GM23338 (cell line): Measurements from ENCODE around the gene TMEM121. TPM values are rescaled to one million over a fixed set of nuclear protein-coding genes. Genes with fewer than 3 reads are reported as not detected.

ENCODE experiments used
- ATAC-seq: fragments of 200-7000 bp; cut with Tn5 transposase; 3 replicates; pipeline ENCODE4 v1.9.1; 2020
- DNase-seq: peaks from one replicate; pipeline ENCODE4 v3.0.0-alpha.2; 2015; ENCODE audit warnings: low spot score
- H2AFZ ChIP-seq: fragments of 200-600 bp; sonication (generic); 2 replicates; pipeline ENCODE4 v1.8.0; 2016; ENCODE audit warnings: antibody characterized with exemption, mild to moderate bottlenecking, moderate library complexity
- H3F3A ChIP-seq: fragments of 200-600 bp; sonication (generic); replicated peaks from 2 replicates; pipeline ENCODE4 v1.8.0; 2017; ENCODE audit warnings: antibody characterized with exemption, mixed run types, low read depth
- H3K27ac ChIP-seq: fragments of 200-600 bp; sonication (generic); 2 replicates; pipeline ENCODE4 v1.6.1; 2016; ENCODE audit warnings: low read depth
- H3K27me3 ChIP-seq: fragments of 200-600 bp; sonication (generic); 2 replicates; pipeline ENCODE4 v1.8.0; 2016; ENCODE audit warnings: mild to moderate bottlenecking, mixed run types, moderate library complexity; ENCODE audit not compliant: insufficient read depth
- H3K36me3 ChIP-seq: fragments of 200-600 bp; sonication (generic); 2 replicates; pipeline ENCODE4 v1.8.0; 2016; ENCODE audit warnings: mild to moderate bottlenecking; ENCODE audit not compliant: insufficient read depth
- H3K4me1 ChIP-seq: fragments of 200-600 bp; sonication (generic); 2 replicates; pipeline ENCODE4 v1.8.0; 2016; ENCODE audit warnings: mild to moderate bottlenecking, moderate library complexity; ENCODE audit not compliant: insufficient read depth
- H3K4me2 ChIP-seq: fragments of 200-600 bp; sonication (generic); 2 replicates; pipeline ENCODE4 v1.7.1; 2017; ENCODE audit warnings: mixed run types
- H3K4me3 ChIP-seq: fragments of 200-600 bp; sonication (generic); 2 replicates; pipeline ENCODE4 v1.6.1; 2016; ENCODE audit warnings: mixed run types
- H3K79me2 ChIP-seq: fragments of 200-600 bp; sonication (generic); replicated peaks from 2 replicates; pipeline ENCODE4 v1.8.0; 2017; ENCODE audit warnings: mild to moderate bottlenecking; ENCODE audit not compliant: insufficient read depth
- H3K9me2 ChIP-seq: fragments of 200-600 bp; sonication (generic); 2 replicates; pipeline ENCODE4 v1.8.0; 2017; ENCODE audit not compliant: insufficient read depth
- H4K20me1 ChIP-seq: fragments of 200-600 bp; sonication (generic); replicated peaks from 2 replicates; pipeline ENCODE4 v1.8.0; 2017; ENCODE audit warnings: mild to moderate bottlenecking; ENCODE audit not compliant: insufficient read depth
- H3K27ac Mint-ChIP-seq: 2 replicates; pipeline ENCODE4 v1.8.0; 2020; ENCODE audit warnings: inconsistent platforms, mild to moderate bottlenecking, moderate library complexity, mixed read lengths
- H3K27me3 Mint-ChIP-seq: 3 replicates; pipeline ENCODE4 v1.8.0; 2022; ENCODE audit warnings: low read depth, mild to moderate bottlenecking, moderate library complexity, mixed read lengths, inconsistent platforms; ENCODE audit not compliant: insufficient read depth, poor library complexity
- H3K36me3 Mint-ChIP-seq: 3 replicates; pipeline ENCODE4 v1.8.0; 2021; ENCODE audit warnings: low read depth, mild to moderate bottlenecking, inconsistent platforms, moderate library complexity, mixed read lengths
- H3K4me1 Mint-ChIP-seq: 3 replicates; pipeline ENCODE4 v1.8.0; 2020; ENCODE audit warnings: mild to moderate bottlenecking, inconsistent platforms, mixed read lengths
- H3K4me3 Mint-ChIP-seq: 3 replicates; pipeline ENCODE4 v1.8.0; 2021; ENCODE audit warnings: moderate library complexity, mild to moderate bottlenecking, inconsistent platforms, mixed read lengths
- H3K9me3 Mint-ChIP-seq: 3 replicates; pipeline ENCODE4 v1.8.0; 2020; ENCODE audit warnings: moderate library complexity, mild to moderate bottlenecking, inconsistent platforms, mixed read lengths
- EZH2 ChIP-seq: fragments of 200-600 bp; sonication (generic); IDR thresholded peaks from one replicate; pipeline ENCODE4 v1.8.0; 2017; ENCODE audit warnings: antibody characterized with exemption, mild to moderate bottlenecking, low read depth; ENCODE audit not compliant: unreplicated experiment
- POLR2AphosphoS5 ChIP-seq: IDR thresholded peaks from 2 replicates; pipeline ENCODE4 v1.6.1; 2016; ENCODE audit warnings: antibody characterized with exemption, low read depth
- polyA plus RNA-seq: library from polyadenylated mRNA; unstranded; fragments of >200 nt; fragmentation: Nextera tagmentation; extraction: Ambion mirVana; gene quantifications from 2 replicates; pipeline ENCODE4 v1.2.1, GENCODE V29; 2016
- total RNA-seq: library from RNA; depleted of rRNA; stranded (reverse); fragments of >200 nt; shearing (Covaris generic); gene quantifications from 2 replicates; pipeline ENCODE4 v1.2.3, GENCODE V29; 2014
- TF ChIP-seq, protein P1 (sequence below), 2 experiments: fragments of 200-600 bp in 1 of 2; sonication (generic) in 1 of 2; conservative IDR thresholded peaks; 2 replicates each; pipeline versions ENCODE4 v1.5.1 to v1.6.1; 2016 to 2017; ENCODE audit warnings: antibody characterized with exemption in 2 of 2, low read depth in 2 of 2, mild to moderate bottlenecking in 2 of 2, moderate library complexity in 1 of 2
- TF ChIP-seq, protein P2 (sequence below): fragments of 250-450 bp; sonication (Bioruptor Pico); IDR thresholded peaks from 2 replicates; pipeline ENCODE4 v1.5.0; 2020; ENCODE audit warnings: mild to moderate bottlenecking, moderate library complexity

The TMEM121 gene
- total and polyA plus RNA-seq, 2 experiments from 2014 or later: 0.13 to 1.3 TPM

DNA sequence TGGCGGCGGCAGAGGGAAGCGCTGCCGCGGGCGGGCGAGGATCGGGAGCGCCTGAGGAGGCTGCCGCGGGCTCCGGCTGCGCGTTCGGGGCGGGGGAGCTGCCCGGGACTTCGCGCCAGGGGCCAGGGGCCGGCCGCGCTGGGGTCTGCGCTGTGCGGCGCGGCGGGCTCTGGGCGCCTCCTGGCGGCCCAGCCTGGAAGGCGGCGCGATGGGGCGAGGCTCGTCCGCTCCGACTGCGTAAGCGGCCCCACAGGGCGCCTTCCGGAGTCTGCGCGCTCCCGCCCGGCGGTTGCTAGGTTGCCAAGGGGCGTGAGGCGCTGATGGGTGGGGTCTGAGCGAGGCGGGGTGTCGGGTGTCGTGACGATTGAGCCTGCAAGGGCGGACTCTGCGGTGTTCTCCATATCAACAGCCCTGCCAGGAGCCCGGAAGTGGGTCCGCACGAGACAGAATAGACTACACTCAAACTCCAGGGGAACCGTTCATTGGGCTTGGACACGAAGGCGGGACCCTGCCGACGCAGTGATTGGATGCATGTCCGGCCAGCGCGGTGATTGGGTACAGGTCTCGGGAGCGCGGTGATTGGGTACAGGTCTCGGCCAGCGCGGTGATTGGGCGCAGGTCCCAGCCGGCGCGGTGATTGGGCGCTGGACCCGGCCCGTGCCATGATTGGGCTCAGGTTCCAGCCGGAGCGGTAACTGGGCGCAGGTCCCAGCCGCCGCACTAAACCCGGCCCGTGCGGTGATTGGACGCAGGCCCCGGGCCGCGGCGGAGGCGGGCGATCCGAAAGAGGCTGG is 35.6 kb upstream of the TMEM121 start, which contains the start of gene TEDC1:
Gene TEDC1 (plus strand): TSS at position 675 of the 794 bp plus-strand sequence. CDS start 130 bp downstream, outside the sequence.
- no peaks in the 10 kb centered on the region for H3K36me3 Mint-ChIP-seq
- H3K4me1 Mint-ChIP-seq: peaks cover 5% of the 10 kb centered on the region; the same call in 2 of the 3 replicates
- peak within 1 kb of the TSS; percentile 85 for H3K4me3 Mint-ChIP-seq
- H3K9me3 Mint-ChIP-seq: peaks cover 6% of the 10 kb centered on the region; the same call in 2 of the 3 replicates
- H3K27me3 Mint-ChIP-seq: peaks cover 43% of the 10 kb centered on the region
- peaks cover 3% of the 10 kb centered on the region; the same call in 1 of the 2 replicates for H3K9me2 ChIP-seq
- H3F3A ChIP-seq: peaks cover 4% of the 10 kb centered on the region; the same call in 1 of the 2 replicates
- H4K20me1 ChIP-seq: no peaks in the 10 kb centered on the region
- DNase-seq (peak; percentile 99), ATAC-seq (peak; percentile 78)
- no peaks in the 10 kb centered on the region for H3K79me2 ChIP-seq
- TF ChIP-seq POLR2AphosphoS5 (0 out of 2 replicates have a peak, but pooled peaks have one; percentile 36), EZH2 (no peak)
- TF ChIP-seq, protein P1, sequence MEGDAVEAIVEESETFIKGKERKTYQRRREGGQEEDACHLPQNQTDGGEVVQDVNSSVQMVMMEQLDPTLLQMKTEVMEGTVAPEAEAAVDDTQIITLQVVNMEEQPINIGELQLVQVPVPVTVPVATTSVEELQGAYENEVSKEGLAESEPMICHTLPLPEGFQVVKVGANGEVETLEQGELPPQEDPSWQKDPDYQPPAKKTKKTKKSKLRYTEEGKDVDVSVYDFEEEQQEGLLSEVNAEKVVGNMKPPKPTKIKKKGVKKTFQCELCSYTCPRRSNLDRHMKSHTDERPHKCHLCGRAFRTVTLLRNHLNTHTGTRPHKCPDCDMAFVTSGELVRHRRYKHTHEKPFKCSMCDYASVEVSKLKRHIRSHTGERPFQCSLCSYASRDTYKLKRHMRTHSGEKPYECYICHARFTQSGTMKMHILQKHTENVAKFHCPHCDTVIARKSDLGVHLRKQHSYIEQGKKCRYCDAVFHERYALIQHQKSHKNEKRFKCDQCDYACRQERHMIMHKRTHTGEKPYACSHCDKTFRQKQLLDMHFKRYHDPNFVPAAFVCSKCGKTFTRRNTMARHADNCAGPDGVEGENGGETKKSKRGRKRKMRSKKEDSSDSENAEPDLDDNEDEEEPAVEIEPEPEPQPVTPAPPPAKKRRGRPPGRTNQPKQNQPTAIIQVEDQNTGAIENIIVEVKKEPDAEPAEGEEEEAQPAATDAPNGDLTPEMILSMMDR (conservative IDR thresholded peaks at IDR 0.05; ENCODE audit: low read depth in 2 of 2): peak; percentile 32 to 69; a peak in 3 of 4 replicates
- TF ChIP-seq, protein P2, sequence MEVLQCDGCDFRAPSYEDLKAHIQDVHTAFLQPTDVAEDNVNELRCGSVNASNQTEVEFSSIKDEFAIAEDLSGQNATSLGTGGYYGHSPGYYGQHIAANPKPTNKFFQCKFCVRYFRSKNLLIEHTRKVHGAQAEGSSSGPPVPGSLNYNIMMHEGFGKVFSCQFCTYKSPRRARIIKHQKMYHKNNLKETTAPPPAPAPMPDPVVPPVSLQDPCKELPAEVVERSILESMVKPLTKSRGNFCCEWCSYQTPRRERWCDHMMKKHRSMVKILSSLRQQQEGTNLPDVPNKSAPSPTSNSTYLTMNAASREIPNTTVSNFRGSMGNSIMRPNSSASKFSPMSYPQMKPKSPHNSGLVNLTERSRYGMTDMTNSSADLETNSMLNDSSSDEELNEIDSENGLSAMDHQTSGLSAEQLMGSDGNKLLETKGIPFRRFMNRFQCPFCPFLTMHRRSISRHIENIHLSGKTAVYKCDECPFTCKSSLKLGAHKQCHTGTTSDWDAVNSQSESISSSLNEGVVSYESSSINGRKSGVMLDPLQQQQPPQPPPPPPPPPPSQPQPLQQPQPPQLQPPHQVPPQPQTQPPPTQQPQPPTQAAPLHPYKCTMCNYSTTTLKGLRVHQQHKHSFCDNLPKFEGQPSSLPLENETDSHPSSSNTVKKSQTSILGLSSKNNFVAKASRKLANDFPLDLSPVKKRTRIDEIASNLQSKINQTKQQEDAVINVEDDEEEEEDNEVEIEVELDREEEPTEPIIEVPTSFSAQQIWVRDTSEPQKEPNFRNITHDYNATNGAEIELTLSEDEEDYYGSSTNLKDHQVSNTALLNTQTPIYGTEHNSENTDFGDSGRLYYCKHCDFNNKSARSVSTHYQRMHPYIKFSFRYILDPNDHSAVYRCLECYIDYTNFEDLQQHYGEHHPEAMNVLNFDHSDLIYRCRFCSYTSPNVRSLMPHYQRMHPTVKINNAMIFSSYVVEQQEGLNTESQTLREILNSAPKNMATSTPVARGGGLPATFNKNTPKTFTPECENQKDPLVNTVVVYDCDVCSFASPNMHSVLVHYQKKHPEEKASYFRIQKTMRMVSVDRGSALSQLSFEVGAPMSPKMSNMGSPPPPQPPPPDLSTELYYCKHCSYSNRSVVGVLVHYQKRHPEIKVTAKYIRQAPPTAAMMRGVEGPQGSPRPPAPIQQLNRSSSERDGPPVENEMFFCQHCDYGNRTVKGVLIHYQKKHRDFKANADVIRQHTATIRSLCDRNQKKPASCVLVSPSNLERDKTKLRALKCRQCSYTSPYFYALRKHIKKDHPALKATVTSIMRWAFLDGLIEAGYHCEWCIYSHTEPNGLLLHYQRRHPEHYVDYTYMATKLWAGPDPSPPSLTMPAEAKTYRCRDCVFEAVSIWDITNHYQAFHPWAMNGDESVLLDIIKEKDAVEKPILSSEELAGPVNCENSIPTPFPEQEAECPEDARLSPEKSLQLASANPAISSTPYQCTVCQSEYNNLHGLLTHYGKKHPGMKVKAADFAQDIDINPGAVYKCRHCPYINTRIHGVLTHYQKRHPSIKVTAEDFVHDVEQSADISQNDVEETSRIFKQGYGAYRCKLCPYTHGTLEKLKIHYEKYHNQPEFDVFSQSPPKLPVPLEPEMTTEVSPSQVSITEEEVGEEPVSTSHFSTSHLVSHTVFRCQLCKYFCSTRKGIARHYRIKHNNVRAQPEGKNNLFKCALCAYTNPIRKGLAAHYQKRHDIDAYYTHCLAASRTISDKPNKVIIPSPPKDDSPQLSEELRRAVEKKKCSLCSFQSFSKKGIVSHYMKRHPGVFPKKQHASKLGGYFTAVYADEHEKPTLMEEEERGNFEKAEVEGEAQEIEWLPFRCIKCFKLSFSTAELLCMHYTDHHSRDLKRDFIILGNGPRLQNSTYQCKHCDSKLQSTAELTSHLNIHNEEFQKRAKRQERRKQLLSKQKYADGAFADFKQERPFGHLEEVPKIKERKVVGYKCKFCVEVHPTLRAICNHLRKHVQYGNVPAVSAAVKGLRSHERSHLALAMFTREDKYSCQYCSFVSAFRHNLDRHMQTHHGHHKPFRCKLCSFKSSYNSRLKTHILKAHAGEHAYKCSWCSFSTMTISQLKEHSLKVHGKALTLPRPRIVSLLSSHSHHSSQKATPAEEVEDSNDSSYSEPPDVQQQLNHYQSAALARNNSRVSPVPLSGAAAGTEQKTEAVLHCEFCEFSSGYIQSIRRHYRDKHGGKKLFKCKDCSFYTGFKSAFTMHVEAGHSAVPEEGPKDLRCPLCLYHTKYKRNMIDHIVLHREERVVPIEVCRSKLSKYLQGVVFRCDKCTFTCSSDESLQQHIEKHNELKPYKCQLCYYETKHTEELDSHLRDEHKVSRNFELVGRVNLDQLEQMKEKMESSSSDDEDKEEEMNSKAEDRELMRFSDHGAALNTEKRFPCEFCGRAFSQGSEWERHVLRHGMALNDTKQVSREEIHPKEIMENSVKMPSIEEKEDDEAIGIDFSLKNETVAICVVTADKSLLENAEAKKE (CRISPR knock-in tag): no peak
- peaks cover 4% of the 10 kb centered on the region; the same call in 1 of the 2 replicates for H3K4me1 ChIP-seq
- peaks cover 44% of the 10 kb centered on the region for H3K27me3 ChIP-seq
- H3K27ac Mint-ChIP-seq: peak within 1 kb of the TSS; percentile 89
- H2AFZ ChIP-seq: 0 out of 2 replicates have a peak within 1 kb of the TSS, but pooled peaks have one; percentile 72
- H3K4me3 ChIP-seq: peak within 1 kb of the TSS; percentile 62
- H3K27ac ChIP-seq: no peak within 1 kb of the TSS
- H3K4me2 ChIP-seq: peak within 1 kb of the TSS; percentile 85
- no peaks in the 10 kb centered on the region for H3K36me3 ChIP-seq
